OCI-LY7 (cell line): Measurements from ENCODE around the gene FMNL2.

Source experiments
- EZH2phosphoT487 ChIP-seq: fragments of 200-600 bp; sonication (generic); IDR thresholded peaks from 2 replicates; pipeline ENCODE4 v1.6.1; 2018; ENCODE audit warnings: low read depth, borderline replicate concordance, mild to moderate bottlenecking, mixed run types, antibody characterized with exemption, low read length, moderate library complexity, mixed read lengths
- TF ChIP-seq, protein P1 (sequence below): fragments of 200-600 bp; sonication (generic); conservative IDR thresholded peaks from 2 replicates; pipeline ENCODE4 v1.5.1; 2014; ENCODE audit warnings: mild to moderate bottlenecking, antibody characterized with exemption, low read length, moderate library complexity, mixed read lengths

DNA sequence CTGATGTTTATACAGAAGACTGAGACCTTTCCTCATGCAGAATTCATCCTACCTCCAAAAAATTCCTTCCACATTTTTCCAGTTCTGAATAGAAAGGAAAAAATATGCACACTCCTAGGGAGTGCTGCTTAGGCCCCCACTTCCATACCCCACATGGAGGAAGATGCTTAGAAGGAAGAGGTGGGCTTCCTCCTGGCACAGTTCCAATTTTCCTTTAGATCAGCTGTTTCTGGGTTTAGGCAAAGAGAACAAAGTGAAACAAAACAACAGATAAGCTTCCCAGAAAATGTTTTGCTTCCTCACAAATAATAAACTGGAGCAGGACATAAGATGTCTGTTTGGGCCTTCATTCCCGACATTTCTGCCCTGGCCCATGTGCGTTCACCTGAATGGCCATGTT, 209.7 kb downstream of the FMNL2 start:
- TF ChIP-seq, protein P1, sequence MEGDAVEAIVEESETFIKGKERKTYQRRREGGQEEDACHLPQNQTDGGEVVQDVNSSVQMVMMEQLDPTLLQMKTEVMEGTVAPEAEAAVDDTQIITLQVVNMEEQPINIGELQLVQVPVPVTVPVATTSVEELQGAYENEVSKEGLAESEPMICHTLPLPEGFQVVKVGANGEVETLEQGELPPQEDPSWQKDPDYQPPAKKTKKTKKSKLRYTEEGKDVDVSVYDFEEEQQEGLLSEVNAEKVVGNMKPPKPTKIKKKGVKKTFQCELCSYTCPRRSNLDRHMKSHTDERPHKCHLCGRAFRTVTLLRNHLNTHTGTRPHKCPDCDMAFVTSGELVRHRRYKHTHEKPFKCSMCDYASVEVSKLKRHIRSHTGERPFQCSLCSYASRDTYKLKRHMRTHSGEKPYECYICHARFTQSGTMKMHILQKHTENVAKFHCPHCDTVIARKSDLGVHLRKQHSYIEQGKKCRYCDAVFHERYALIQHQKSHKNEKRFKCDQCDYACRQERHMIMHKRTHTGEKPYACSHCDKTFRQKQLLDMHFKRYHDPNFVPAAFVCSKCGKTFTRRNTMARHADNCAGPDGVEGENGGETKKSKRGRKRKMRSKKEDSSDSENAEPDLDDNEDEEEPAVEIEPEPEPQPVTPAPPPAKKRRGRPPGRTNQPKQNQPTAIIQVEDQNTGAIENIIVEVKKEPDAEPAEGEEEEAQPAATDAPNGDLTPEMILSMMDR = no peak
- no peak for TF ChIP-seq EZH2phosphoT487
